HEK293 (cell line): ENCODE data around the gene KPNA6.

ENCODE experiments used
- CTCF ChIP-seq: fragments of 450-650 bp; formaldehyde crosslinking; IDR thresholded peaks from 2 replicates; pipeline ENCODE4 v1.5.1; 2016; ENCODE audit warnings: missing biosample characterization, missing genetic modification characterization
- GLIS1 ChIP-seq: fragments of 450-650 bp; formaldehyde crosslinking; IDR thresholded peaks from 2 replicates; pipeline ENCODE4 v1.5.1; 2016; ENCODE audit warnings: missing biosample characterization, missing genetic modification characterization
- KLF1 ChIP-seq: fragments of 450-650 bp; formaldehyde crosslinking; IDR thresholded peaks from 2 replicates; pipeline ENCODE4 v1.5.1; 2016; ENCODE audit warnings: missing biosample characterization, missing genetic modification characterization
- KLF10 ChIP-seq: fragments of 450-650 bp; IDR thresholded peaks from 2 replicates; pipeline ENCODE4 v1.5.1; 2018; ENCODE audit warnings: missing biosample characterization, mild to moderate bottlenecking, missing genetic modification characterization
- KLF17 ChIP-seq: fragments of 450-650 bp; formaldehyde crosslinking; IDR thresholded peaks from 2 replicates; pipeline ENCODE4 v1.5.1; 2016; ENCODE audit warnings: missing biosample characterization, missing genetic modification characterization
- KLF9 ChIP-seq: fragments of 450-650 bp; formaldehyde crosslinking; IDR thresholded peaks from 2 replicates; pipeline ENCODE4 v1.5.1; 2016; ENCODE audit warnings: missing biosample characterization, missing genetic modification characterization, low read depth
- MEIS1 ChIP-seq: sonication (generic); formaldehyde crosslinking; IDR thresholded peaks from 2 replicates; pipeline ENCODE4 v1.8.1; 2022; ENCODE audit warnings: missing genetic modification reagents, mild to moderate bottlenecking, borderline replicate concordance
- PBX3 ChIP-seq: sonication (generic); formaldehyde crosslinking; IDR thresholded peaks from 2 replicates; pipeline ENCODE4 v1.8.1; 2022; ENCODE audit warnings: mild to moderate bottlenecking, moderate library complexity, missing genetic modification reagents
- ZBTB21 ChIP-seq: fragments of 450-650 bp; formaldehyde crosslinking; IDR thresholded peaks from 2 replicates; pipeline ENCODE4 v1.5.1; 2017; ENCODE audit warnings: missing biosample characterization, missing genetic modification characterization
- ZFHX2 ChIP-seq: fragments of 450-650 bp; formaldehyde crosslinking; conservative IDR thresholded peaks from 2 replicates; pipeline ENCODE4 v1.5.1; 2016; ENCODE audit warnings: missing biosample characterization, missing genetic modification characterization
- ZIC2 ChIP-seq: fragments of 450-650 bp; formaldehyde crosslinking; IDR thresholded peaks from 2 replicates; pipeline ENCODE4 v1.5.1; 2016; ENCODE audit warnings: missing biosample characterization, missing genetic modification characterization
- ZNF112 ChIP-seq: fragments of 450-650 bp; formaldehyde crosslinking; IDR thresholded peaks from 2 replicates; pipeline ENCODE4 v1.5.0; 2017; ENCODE audit warnings: missing biosample characterization, missing genetic modification characterization
- ZNF175 ChIP-seq: fragments of 450-650 bp; formaldehyde crosslinking; IDR thresholded peaks from 2 replicates; pipeline ENCODE4 v1.5.1; 2016; ENCODE audit warnings: missing biosample characterization, missing genetic modification characterization
- ZNF184 ChIP-seq: fragments of 450-650 bp; IDR thresholded peaks from 2 replicates; pipeline ENCODE4 v1.5.1; 2018; ENCODE audit warnings: missing biosample characterization, mild to moderate bottlenecking, missing genetic modification characterization
- ZNF202 ChIP-seq: fragments of 450-650 bp; formaldehyde crosslinking; IDR thresholded peaks from 2 replicates; pipeline ENCODE4 v1.5.1; 2016; ENCODE audit warnings: missing biosample characterization, missing genetic modification characterization, borderline replicate concordance
- ZNF214 ChIP-seq: fragments of 450-650 bp; formaldehyde crosslinking; IDR thresholded peaks from 2 replicates; pipeline ENCODE4 v1.5.1; 2017; ENCODE audit warnings: missing biosample characterization, mild to moderate bottlenecking, missing genetic modification characterization, borderline replicate concordance
- ZNF223 ChIP-seq: fragments of 450-650 bp; formaldehyde crosslinking; IDR thresholded peaks from 2 replicates; pipeline ENCODE4 v1.5.1; 2016; ENCODE audit warnings: missing biosample characterization, missing genetic modification characterization
- ZNF26 ChIP-seq: fragments of 450-650 bp; formaldehyde crosslinking; IDR thresholded peaks from 2 replicates; pipeline ENCODE4 v1.5.1; 2016; ENCODE audit warnings: missing biosample characterization, missing genetic modification characterization
- ZNF335 ChIP-seq: fragments of 450-650 bp; formaldehyde crosslinking; conservative IDR thresholded peaks from 2 replicates; pipeline ENCODE4 v1.5.1; 2016; ENCODE audit warnings: missing biosample characterization, missing genetic modification characterization
- ZNF404 ChIP-seq: fragments of 450-650 bp; formaldehyde crosslinking; IDR thresholded peaks from 2 replicates; pipeline ENCODE4 v1.5.1; 2017; ENCODE audit warnings: missing biosample characterization, missing genetic modification characterization
- ZNF416 ChIP-seq: fragments of 450-650 bp; formaldehyde crosslinking; IDR thresholded peaks from 2 replicates; pipeline ENCODE4 v1.5.1; 2016; ENCODE audit warnings: missing biosample characterization, missing genetic modification characterization
- ZNF529 ChIP-seq: fragments of 450-650 bp; formaldehyde crosslinking; IDR thresholded peaks from 2 replicates; pipeline ENCODE4 v1.5.1; 2017; ENCODE audit warnings: missing genetic modification characterization, missing biosample characterization; ENCODE audit not compliant: insufficient replicate concordance
- ZNF530 ChIP-seq: fragments of 450-650 bp; formaldehyde crosslinking; IDR thresholded peaks from 2 replicates; pipeline ENCODE4 v1.5.1; 2016; ENCODE audit warnings: low read depth, missing biosample characterization, missing genetic modification characterization
- ZNF626 ChIP-seq: fragments of 450-650 bp; sonication (Bioruptor Pico); formaldehyde crosslinking; IDR thresholded peaks from 2 replicates; pipeline ENCODE4 v1.5.1; 2018; ENCODE audit warnings: missing biosample characterization, missing genetic modification characterization, inconsistent platforms
- ZNF768 ChIP-seq: fragments of 450-650 bp; formaldehyde crosslinking; IDR thresholded peaks from 2 replicates; pipeline ENCODE4 v1.5.1; 2018; ENCODE audit warnings: missing biosample characterization, mild to moderate bottlenecking, missing genetic modification characterization
- ZNF791 ChIP-seq: fragments of 450-650 bp; formaldehyde crosslinking; IDR thresholded peaks from 2 replicates; pipeline ENCODE4 v1.5.1; 2016; ENCODE audit warnings: missing biosample characterization, missing genetic modification characterization
- ZSCAN5A ChIP-seq: fragments of 450-650 bp; formaldehyde crosslinking; IDR thresholded peaks from 2 replicates; pipeline ENCODE4 v1.5.1; 2016; ENCODE audit warnings: missing biosample characterization, missing genetic modification characterization
- ZXDB ChIP-seq: fragments of 450-650 bp; formaldehyde crosslinking; IDR thresholded peaks from 2 replicates; pipeline ENCODE4 v1.5.1; 2016; ENCODE audit warnings: missing biosample characterization, missing genetic modification characterization
- TF ChIP-seq, protein P1 (sequence below): fragments of 450-650 bp; IDR thresholded peaks from 2 replicates; pipeline ENCODE4 v1.5.1; 2018; ENCODE audit warnings: missing biosample characterization, mild to moderate bottlenecking, missing genetic modification characterization

KPNA6 gene

DNA sequence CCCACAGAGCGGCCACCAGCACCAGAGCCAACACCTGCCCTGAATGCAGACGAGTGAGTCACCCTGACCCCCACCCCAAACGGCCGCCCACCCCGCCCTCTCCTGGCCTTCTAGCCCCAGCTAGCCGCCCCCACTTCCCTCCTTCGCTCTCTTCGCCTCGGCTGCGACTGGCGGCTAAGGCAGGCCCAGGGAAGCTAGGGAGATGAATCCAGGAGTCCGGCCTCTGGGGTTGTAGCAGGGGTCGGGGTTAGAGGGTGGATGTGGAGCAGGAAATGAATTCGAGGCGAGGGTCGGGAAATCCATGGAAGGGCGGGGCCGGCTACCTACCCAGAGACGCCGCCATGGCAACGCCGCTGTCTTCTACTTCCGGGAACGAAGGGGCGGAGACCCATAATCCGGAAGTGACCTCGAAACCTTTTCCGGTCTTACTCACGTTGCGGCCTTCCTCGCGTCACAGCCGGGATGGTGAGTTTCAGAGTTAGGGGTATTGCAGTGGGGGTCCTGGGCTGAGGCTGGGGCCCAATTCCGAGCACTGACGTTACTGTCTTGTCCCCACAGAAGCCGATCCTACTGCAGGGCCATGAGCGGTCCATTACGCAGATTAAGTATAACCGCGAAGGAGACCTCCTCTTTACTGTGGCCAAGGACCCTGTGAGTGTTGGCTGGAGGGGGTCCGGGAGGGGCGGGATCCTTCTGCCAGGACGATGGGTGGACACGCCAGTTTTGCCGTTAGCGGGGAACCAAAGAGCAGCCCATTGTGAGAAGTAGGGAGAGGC is 114.3 kb downstream of the KPNA6 start, which contains the start of the genes EIF3I and TMEM234 (continued):
- no peak for TF ChIP-seq ZNF112 (tag by site-specific recombination)
- peak; percentile 80 for TF ChIP-seq ZNF335 (tag by site-specific recombination)
- no peak for TF ChIP-seq ZNF404
- TF ChIP-seq ZNF223 (tag by site-specific recombination) = no peak
- no peak for TF ChIP-seq ZNF416 (tag by site-specific recombination)
- peak; percentile 90 for TF ChIP-seq ZBTB21 (tag by site-specific recombination)
- 0 out of 2 replicates have a peak, but pooled peaks have one; percentile 13 for TF ChIP-seq KLF10 (tag by site-specific recombination)
- TF ChIP-seq ZNF791 = no peak
- TF ChIP-seq ZNF768 (tag by site-specific recombination) = no peak
- no peak for TF ChIP-seq MEIS1 (CRISPR knock-in tag)
- no peak for TF ChIP-seq ZNF202 (tag by site-specific recombination)
- TF ChIP-seq CTCF (tag by site-specific recombination) = no peak
- TF ChIP-seq GLIS1 (tag by site-specific recombination) = peak; percentile 68
- TF ChIP-seq ZNF529 = no peak
- no peak for TF ChIP-seq ZNF184 (tag by site-specific recombination)
- peak; percentile 73 for TF ChIP-seq ZXDB (tag by site-specific recombination)
- TF ChIP-seq ZNF626 (tag by site-specific recombination) = no peak
- no peak for TF ChIP-seq ZNF214 (tag by site-specific recombination)
- peak; percentile 13; the same call in 1 of the 2 replicates for TF ChIP-seq KLF17
- TF ChIP-seq KLF1 (tag by site-specific recombination) = peak; percentile 88
- TF ChIP-seq ZIC2 (tag by site-specific recombination) = no peak
- peak; percentile 89 for TF ChIP-seq ZFHX2 (tag by site-specific recombination)
- TF ChIP-seq ZSCAN5A = no peak
- TF ChIP-seq PBX3 (CRISPR knock-in tag) = no peak
- TF ChIP-seq, protein P1, sequence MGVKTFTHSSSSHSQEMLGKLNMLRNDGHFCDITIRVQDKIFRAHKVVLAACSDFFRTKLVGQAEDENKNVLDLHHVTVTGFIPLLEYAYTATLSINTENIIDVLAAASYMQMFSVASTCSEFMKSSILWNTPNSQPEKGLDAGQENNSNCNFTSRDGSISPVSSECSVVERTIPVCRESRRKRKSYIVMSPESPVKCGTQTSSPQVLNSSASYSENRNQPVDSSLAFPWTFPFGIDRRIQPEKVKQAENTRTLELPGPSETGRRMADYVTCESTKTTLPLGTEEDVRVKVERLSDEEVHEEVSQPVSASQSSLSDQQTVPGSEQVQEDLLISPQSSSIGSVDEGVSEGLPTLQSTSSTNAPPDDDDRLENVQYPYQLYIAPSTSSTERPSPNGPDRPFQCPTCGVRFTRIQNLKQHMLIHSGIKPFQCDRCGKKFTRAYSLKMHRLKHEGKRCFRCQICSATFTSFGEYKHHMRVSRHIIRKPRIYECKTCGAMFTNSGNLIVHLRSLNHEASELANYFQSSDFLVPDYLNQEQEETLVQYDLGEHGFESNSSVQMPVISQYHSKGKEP = no peak
- no peak for TF ChIP-seq ZNF175 (tag by site-specific recombination)
- peak; percentile 85 for TF ChIP-seq KLF9 (tag by site-specific recombination)
- TF ChIP-seq ZNF26 (tag by site-specific recombination) = no peak
- TF ChIP-seq ZNF530 (tag by site-specific recombination) = no peak
